Astrocyte of the spinal cord (primary cell): Measurements from ENCODE around the gene HOTAIR.

Source experiments
- DNase-seq: peaks from one replicate; pipeline ENCODE4 v3.0.0; 2011; ENCODE audit warnings: low read depth, low spot score
- H3K4me3 ChIP-seq: 2 replicates; pipeline ENCODE4 v1.5.1; 2011; ENCODE audit warnings: low read depth, mild to moderate bottlenecking, low read length, moderate library complexity
- CTCF ChIP-seq: IDR thresholded peaks from 2 replicates; pipeline ENCODE4 v1.5.1; 2012; ENCODE audit warnings: low read depth, mild to moderate bottlenecking, low read length, inconsistent platforms
- in situ Hi-C: cut with HindIII; loops from 2 replicates; pipeline ENCODE4 v1.10.0; 2017; ENCODE audit warnings: low sequenced_read_pairs

The HOTAIR gene

GRCh38 chr12:53965281-53966084 lies 9.3 kb downstream of the HOTAIR start:
- DNase-seq, result no peak
- in situ Hi-C loops, result no loop called here
- no peak overlapping the region for H3K4me3 ChIP-seq
- TF ChIP-seq CTCF, result no peak

GRCh38 chr12:53964315-53964713 lies 10.4 kb downstream of the HOTAIR start:
- in situ Hi-C loops, result no loop called here
- DNase-seq, result no peak
- TF ChIP-seq CTCF, result no peak
- H3K4me3 ChIP-seq, result no peak overlapping the region

GRCh38 chr12:53963434-53964314 lies 11.1 kb downstream of the HOTAIR start:
- in situ Hi-C loops, result no loop called here
- TF ChIP-seq CTCF, result no peak
- H3K4me3 ChIP-seq, result no peak overlapping the region
- DNase-seq, result no peak

GRCh38 chr12:53963005-53963404 lies 11.7 kb downstream of the HOTAIR start:
- in situ Hi-C loops, result no loop called here
- DNase-seq, result no peak
- H3K4me3 ChIP-seq, result no peak overlapping the region
- TF ChIP-seq CTCF, result no peak

GRCh38 chr12:53961025-53961761 lies 13.6 kb downstream of the HOTAIR start:
- peak; percentile 10 for TF ChIP-seq CTCF
- H3K4me3 ChIP-seq, result no peak overlapping the region
- DNase-seq, result no peak
- in situ Hi-C loops, result no loop called here
